Fibroblast of mammary gland (primary cell): ENCODE measurements around the gene B3GALNT2.
A peak's percentile ranks its signal among the peaks of the same experiment; 100 is the strongest.
"Not testable (repeated sequence)": the region's sequence is repeated elsewhere in the genome, so short reads cannot be mapped to it uniquely, and the experiment has no call there.

Experiments used
- DNase-seq: peaks from one replicate; pipeline ENCODE4 v3.0.0-alpha.2; 2010; ENCODE audit warnings: low read depth
- H3K4me3 ChIP-seq: 2 replicates; pipeline ENCODE4 v1.5.1; 2011; ENCODE audit warnings: low read depth, mild to moderate bottlenecking, low read length, moderate library complexity; ENCODE audit not compliant: control insufficient read depth
- CTCF ChIP-seq: conservative IDR thresholded peaks from 2 replicates; pipeline ENCODE4 v1.5.1; 2011; ENCODE audit warnings: low read depth, low read length, inconsistent platforms; ENCODE audit not compliant: control insufficient read depth, insufficient read depth

B3GALNT2 gene

GRCh38 chr1:235468004-235468403, 36.2 kb downstream of the B3GALNT2 start:
- no peak overlapping the region for H3K4me3 ChIP-seq
- TF ChIP-seq CTCF, result no peak
- DNase-seq, result peak; percentile 19

- no peak for DNase-seq
- TF ChIP-seq CTCF, result no peak
- no peak overlapping the region for H3K4me3 ChIP-seq
These were observed 39.2 kb downstream of the B3GALNT2 start for GRCh38 chr1:235465066-235465465.

GRCh38 chr1:235462832-235463231, 41.4 kb downstream of the B3GALNT2 start:
- not testable (repeated sequence) for DNase-seq, H3K4me3 ChIP-seq

- no peak for DNase-seq
- TF ChIP-seq CTCF, result no peak
- H3K4me3 ChIP-seq, result no peak overlapping the region
These were observed 42.3 kb downstream of the B3GALNT2 start for GRCh38 chr1:235461954-235462353.

GRCh38 chr1:235460770-235461169, 43.5 kb downstream of the B3GALNT2 start:
- no peak for TF ChIP-seq CTCF
- no peak overlapping the region for H3K4me3 ChIP-seq
- no peak for DNase-seq

- not testable (repeated sequence) for H3K4me3 ChIP-seq, DNase-seq
These were observed 46.4 kb downstream of the B3GALNT2 start for GRCh38 chr1:235457856-235458255.

- no peak for DNase-seq
- TF ChIP-seq CTCF, result no peak
- H3K4me3 ChIP-seq, result no peak overlapping the region
These were observed 48.4 kb downstream of the B3GALNT2 start for GRCh38 chr1:235455823-235456222.

GRCh38 chr1:235455097-235455496, 49.2 kb downstream of the B3GALNT2 start:
- no peak for DNase-seq
- no peak overlapping the region for H3K4me3 ChIP-seq
- no peak for TF ChIP-seq CTCF
